ENCODE measurements around the gene SORCS2.

SORCS2 gene

GRCh38 chr4:7480423-7480822 lies 288.1 kb downstream of the SORCS2 start (continued):
- TF ChIP-seq KLF10 (tag by site-specific recombination; IDR thresholded peaks at IDR 0.05), result no peak
- TF ChIP-seq ZNF223 (tag by site-specific recombination; IDR thresholded peaks at IDR 0.05), result no peak
- no peak for TF ChIP-seq ZNF514 (tag by site-specific recombination; IDR thresholded peaks at IDR 0.05)
- TF ChIP-seq ZNF132 (tag by site-specific recombination; IDR thresholded peaks at IDR 0.05; ENCODE audit: borderline replicate concordance), result no peak
- no peak for TF ChIP-seq ZNF629 (tag by site-specific recombination; IDR thresholded peaks at IDR 0.05)

- no peaks in the 10 kb centered on the region for H3K4me1 ChIP-seq (ENCODE audit: control insufficient read depth, insufficient read depth, low read length)
- POLR2A ChIA-PET, result interaction anchor here (0.5 kb wide), 1 partner anchor 289 kb away, joined by 3 read pairs; no protein-coding TSS in a partner anchor
- no peaks in the 10 kb centered on the region for H3K9me3 ChIP-seq (ENCODE audit: control insufficient read depth, insufficient read depth, low read depth, low read length)
- TF ChIP-seq ZNF639 (tag by site-specific recombination; IDR thresholded peaks at IDR 0.05), result no peak
- no peak for TF ChIP-seq ZNF175 (tag by site-specific recombination; IDR thresholded peaks at IDR 0.05)
- TF ChIP-seq ZNF549 (tag by site-specific recombination; IDR thresholded peaks at IDR 0.05), result no peak
- no peak for TF ChIP-seq ZNF426 (tag by site-specific recombination; IDR thresholded peaks at IDR 0.05)
- TF ChIP-seq ZNF404 (tag by site-specific recombination; IDR thresholded peaks at IDR 0.05), result no peak
- TF ChIP-seq, protein P1, sequence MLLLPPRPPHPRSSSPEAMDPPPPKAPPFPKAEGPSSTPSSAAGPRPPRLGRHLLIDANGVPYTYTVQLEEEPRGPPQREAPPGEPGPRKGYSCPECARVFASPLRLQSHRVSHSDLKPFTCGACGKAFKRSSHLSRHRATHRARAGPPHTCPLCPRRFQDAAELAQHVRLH (tag by site-specific recombination; IDR thresholded peaks at IDR 0.05), result no peak
- TF ChIP-seq ZBTB1 (tag by site-specific recombination; IDR thresholded peaks at IDR 0.05), result no peak
- TF ChIP-seq ZNF707 (tag by site-specific recombination; IDR thresholded peaks at IDR 0.05), result no peak
- TF ChIP-seq ZNF843 (tag by site-specific recombination; IDR thresholded peaks at IDR 0.05), result no peak
- TF ChIP-seq KLF7 (tag by site-specific recombination; IDR thresholded peaks at IDR 0.05; ENCODE audit: borderline replicate concordance), result no peak
- no peak for TF ChIP-seq ZXDB (tag by site-specific recombination; IDR thresholded peaks at IDR 0.05)
- no peak for TF ChIP-seq ZBTB44 (tag by site-specific recombination; IDR thresholded peaks at IDR 0.05)
- no peak for TF ChIP-seq ZNF202 (tag by site-specific recombination; IDR thresholded peaks at IDR 0.05; ENCODE audit: borderline replicate concordance)
- no peak for TF ChIP-seq ZNF776 (tag by site-specific recombination; IDR thresholded peaks at IDR 0.05; ENCODE audit: borderline replicate concordance)
- no peak for TF ChIP-seq ZNF112 (tag by site-specific recombination; IDR thresholded peaks at IDR 0.05)
- TF ChIP-seq ZNF514 (tag by site-specific recombination; IDR thresholded peaks at IDR 0.05), result no peak
- no peak for TF ChIP-seq BCL6B (tag by site-specific recombination; IDR thresholded peaks at IDR 0.05)
- no peak for TF ChIP-seq ELK4 (IDR thresholded peaks at IDR 0.05; ENCODE audit: borderline replicate concordance, low read depth, low read length)
- no peak overlapping the region for H3K27ac ChIP-seq (ENCODE audit: extremely low read depth, low read depth, low read length)
- no peak overlapping the region for H3K4me3 ChIP-seq (ENCODE audit: low read depth, low read length)
- no peaks in the 10 kb centered on the region for H3K36me3 ChIP-seq (ENCODE audit: control insufficient read depth in 2 of 2, insufficient read depth in 1 of 2, low read length in 2 of 2)
- CTCF ChIA-PET, result no interaction called here
Measured at GRCh38 chr4:7481227-7481626, 288.9 kb downstream of the SORCS2 start.

Data from HEK293 (cell line).